GM18498 (cell line): ENCODE results near the gene ABHD5.

Experiments used
- ATAC-seq: cut with Tn5 transposase; IDR thresholded peaks from one replicate; pipeline ENCODE4 v1.9.1; 2021; ENCODE audit warnings: mild to moderate bottlenecking, moderate library complexity; ENCODE audit not compliant: unreplicated experiment

Gene ABHD5

GRCh38 chr3:43753741-43754715, 63.3 kb downstream of the ABHD5 start:
- ATAC-seq, result no peak

- ATAC-seq, result no peak
Observed at GRCh38 chr3:43755516-43756200, 64.9 kb downstream of the ABHD5 start.

DNA sequence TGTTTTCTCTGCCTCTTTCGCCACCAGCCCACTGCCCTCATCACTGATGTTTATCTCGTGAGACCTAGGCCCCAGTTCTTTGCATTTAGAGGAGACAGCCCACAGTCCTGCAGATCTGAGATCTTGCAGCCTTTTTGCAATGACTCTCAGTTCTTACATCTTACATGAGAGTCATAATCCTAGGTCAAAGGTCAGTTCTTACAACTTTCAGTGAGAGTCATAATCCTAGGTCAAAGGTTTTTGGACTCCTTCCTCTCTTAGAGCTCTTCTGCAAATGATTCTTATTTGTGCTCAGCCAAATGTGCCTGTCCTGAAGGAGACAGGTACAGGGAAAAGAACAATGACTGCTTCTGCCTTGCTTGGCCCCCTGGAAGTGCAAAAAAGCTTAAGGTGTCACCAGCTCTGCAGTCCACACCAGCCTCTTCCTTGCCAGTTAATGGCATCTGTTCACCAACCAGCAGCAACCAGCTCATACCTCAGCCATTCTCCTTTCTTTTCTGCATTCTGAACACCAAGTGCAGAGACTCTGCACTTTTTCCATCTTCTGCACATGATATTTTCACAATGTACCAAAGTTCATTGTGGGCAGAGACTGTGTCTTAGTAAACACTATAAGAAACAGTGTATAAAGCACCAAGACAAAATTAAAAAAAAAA, 67.1 kb downstream of the ABHD5 start:
- no peak for ATAC-seq

- ATAC-seq, result no peak
Observed at GRCh38 chr3:43758592-43759225, 68.0 kb downstream of the ABHD5 start.

- ATAC-seq, result no peak
Observed at GRCh38 chr3:43759297-43759782, 68.6 kb downstream of the ABHD5 start.

GRCh38 chr3:43759938-43760337, 69.2 kb downstream of the ABHD5 start:
- no peak for ATAC-seq

- ATAC-seq, result no peak
Observed at GRCh38 chr3:43760938-43761337, 70.2 kb downstream of the ABHD5 start.

GRCh38 chr3:43762451-43762850, 71.7 kb downstream of the ABHD5 start:
- ATAC-seq, result no peak

- ATAC-seq, result no peak
Observed at GRCh38 chr3:43764056-43764455, 73.3 kb downstream of the ABHD5 start.

- no peak for ATAC-seq
Observed at GRCh38 chr3:43764471-43764870, 73.7 kb downstream of the ABHD5 start.

DNA sequence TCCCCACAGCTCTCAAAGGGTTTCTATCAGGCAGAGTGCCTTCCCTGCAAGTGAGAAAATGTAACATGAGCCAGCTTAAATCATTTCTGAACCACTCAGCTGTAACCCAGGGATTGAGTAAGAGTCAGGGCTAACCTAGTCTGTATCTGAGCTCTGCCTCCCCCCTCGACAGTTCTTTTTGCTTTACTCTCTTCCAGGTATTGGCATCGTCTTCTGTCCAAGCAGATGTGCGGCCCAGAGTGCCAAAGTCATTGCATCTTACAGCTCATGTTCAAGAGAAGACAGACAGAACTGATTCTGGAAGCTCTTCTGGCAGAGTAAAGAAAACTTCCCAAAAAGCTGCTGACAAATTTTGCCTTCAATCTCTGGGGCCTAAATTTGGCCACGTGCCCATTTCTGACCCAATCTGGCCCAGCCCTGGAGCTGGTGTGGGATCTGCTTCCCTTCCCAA, 74.8 kb downstream of the ABHD5 start:
- ATAC-seq, result no peak

DNA sequence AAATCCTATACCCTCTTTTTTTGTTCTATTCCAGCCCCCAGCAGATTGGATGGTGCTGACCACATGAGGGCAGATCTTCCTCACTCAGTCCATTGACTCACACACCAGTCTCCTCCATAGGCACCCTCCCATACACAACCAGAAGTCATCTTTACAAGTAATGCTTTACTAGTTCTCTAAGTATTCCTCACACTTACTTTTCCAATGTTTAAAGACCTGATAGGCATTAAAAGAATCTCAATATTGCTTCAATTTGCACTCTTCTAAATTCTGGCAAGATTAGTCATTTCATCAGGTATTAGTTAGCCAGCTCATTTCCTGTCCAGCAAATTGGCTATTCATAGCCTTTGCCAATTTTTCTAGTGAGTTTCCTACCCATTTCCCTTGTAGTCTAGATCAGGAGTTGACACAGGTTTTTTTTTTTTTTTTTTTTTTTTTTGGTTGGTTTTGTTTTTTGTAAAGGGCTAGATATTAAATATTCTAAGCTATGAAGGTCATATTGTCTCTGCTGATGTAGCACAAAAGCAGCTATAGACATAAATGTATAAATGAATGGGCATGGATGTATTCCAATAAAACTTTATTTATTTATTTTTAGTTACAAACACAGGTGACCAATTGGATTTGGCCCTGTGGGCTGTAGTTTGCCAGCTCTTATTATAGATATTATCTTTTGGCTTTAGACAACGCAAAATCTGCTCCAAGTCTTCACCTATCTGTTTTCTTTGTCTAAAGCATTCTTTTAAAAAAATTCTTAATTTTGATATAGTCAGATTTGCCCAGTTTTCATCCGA, 76.1 kb downstream of the ABHD5 start:
- no peak for ATAC-seq

- no peak for ATAC-seq
Observed at GRCh38 chr3:43768381-43768973, 77.7 kb downstream of the ABHD5 start.

- no peak for ATAC-seq
Observed at GRCh38 chr3:43769097-43769884, 78.6 kb downstream of the ABHD5 start.

GRCh38 chr3:43769885-43770425, 79.2 kb downstream of the ABHD5 start:
- ATAC-seq, result no peak

DNA sequence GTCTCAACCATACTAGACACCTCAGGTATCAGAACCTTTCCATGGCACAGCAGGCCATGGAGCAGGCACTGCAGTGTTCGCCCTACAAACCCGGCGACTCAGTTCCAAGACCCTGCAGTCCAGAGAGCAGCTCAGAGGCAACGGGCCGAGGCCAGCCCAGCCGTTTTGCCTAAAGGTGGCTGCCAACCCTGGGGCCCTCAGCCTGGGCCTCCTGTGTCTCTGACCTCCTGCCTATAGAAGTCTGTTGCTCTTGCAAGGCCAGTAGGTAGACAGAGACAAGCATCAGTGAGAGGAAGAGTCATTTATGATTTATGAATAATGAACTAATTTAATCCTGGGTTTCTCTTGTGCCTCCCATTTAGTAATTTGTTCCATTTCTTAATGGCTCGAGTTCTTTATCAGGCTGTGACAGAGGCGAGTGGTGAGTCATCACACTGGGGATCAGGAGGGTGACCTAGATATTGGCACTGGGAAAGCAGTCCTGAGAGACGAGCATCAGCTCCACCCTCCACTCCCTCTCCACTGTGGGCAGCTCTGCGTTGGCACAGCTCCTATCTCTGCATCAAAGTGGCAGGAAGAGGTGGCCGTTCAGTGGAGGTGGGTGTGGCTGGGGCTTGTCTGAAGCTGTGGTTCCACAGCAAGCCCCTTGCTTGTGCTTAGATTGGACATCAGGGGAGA, 79.8 kb downstream of the ABHD5 start:
- ATAC-seq, result no peak

DNA sequence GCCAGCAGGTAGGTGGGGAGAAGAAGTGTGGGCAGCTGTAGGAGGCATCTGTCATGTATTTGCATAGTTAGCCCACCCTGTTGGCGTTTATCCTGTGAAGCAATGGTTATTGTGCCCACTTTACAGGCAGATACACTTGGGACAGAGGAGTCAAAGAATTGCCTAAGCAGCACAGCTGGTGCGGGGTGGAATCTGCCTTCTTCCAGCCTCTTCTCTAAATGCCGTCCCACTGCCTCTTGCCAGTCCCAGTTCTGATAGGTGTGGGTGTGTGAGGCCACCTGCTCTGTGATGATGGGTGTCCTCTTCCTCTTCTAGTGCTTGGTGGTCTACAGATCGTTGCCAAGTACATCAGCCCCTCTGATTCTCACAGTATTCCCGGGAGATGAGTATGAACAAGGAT, 80.9 kb downstream of the ABHD5 start:
- ATAC-seq, result no peak
